Heart left ventricle (tissue), 16 donors: Measurements from ENCODE around the gene MEIKIN. TPM values are rescaled to one million over a fixed set of nuclear protein-coding genes. Genes with fewer than 3 reads are reported as not detected.

ENCODE experiments used
- ATAC-seq, 4 donors: fragments of 200-7000 bp; cut with Tn5 transposase; one replicate each; pipeline ENCODE4 v1.9.1; 2020 to 2022; ENCODE audit warnings: moderate library complexity in 4 of 4, mild to moderate bottlenecking in 3 of 4, moderate number of reproducible peaks in 1 of 4
- DNase-seq, 5 donors: peaks; one replicate each; pipeline ENCODE4 v3.0.0-alpha.2; 2020
- H3K27ac ChIP-seq, 12 donors: fragments of 200-600 bp; sonication (generic) in 4 of 12; one replicate each; pipeline versions ENCODE4 v1.5.0 to v1.8.0; 2016 to 2022; ENCODE audit warnings: mild to moderate bottlenecking in 2 of 12
- H3K27me3 ChIP-seq, 9 donors: fragments of 200-600 bp; sonication (generic) in 2 of 9; one replicate each; pipeline versions ENCODE4 v1.5.1 to v1.8.0; 2016 to 2022; ENCODE audit warnings: mild to moderate bottlenecking in 3 of 9
- H3K36me3 ChIP-seq, 9 donors: fragments of 200-600 bp; sonication (generic) in 2 of 9; one replicate each; pipeline versions ENCODE4 v1.5.0 to v1.8.0; 2018 to 2022; ENCODE audit warnings: mild to moderate bottlenecking in 2 of 9
- H3K4me1 ChIP-seq, 12 donors: fragments of 200-600 bp; sonication (generic) in 4 of 12; one replicate each; pipeline versions ENCODE4 v1.5.0 to v1.8.0; 2016 to 2022; ENCODE audit warnings: mild to moderate bottlenecking in 3 of 12
- H3K4me3 ChIP-seq, 12 donors: fragments of 200-600 bp; sonication (generic) in 4 of 12; one replicate each; pipeline versions ENCODE4 v1.5.0 to v1.8.0; 2017 to 2022; ENCODE audit warnings: mild to moderate bottlenecking in 9 of 12, moderate library complexity in 4 of 12
- H3K9me3 ChIP-seq, 12 donors: fragments of 200-600 bp; sonication (generic) in 4 of 12; one replicate each; pipeline versions ENCODE4 v1.5.0 to v1.8.0; 2016 to 2022; ENCODE audit warnings: mild to moderate bottlenecking in 1 of 12
- POLR2A ChIP-seq, 2 donors: fragments of 450-650 bp; IDR thresholded peaks; one replicate each; pipeline ENCODE4 v1.6.1; 2017; ENCODE audit warnings: antibody characterized with exemption in 2 of 2, mild to moderate bottlenecking in 2 of 2, moderate library complexity in 2 of 2
- WGBS, 4 donors: extraction: QIAGEN DNeasy Blood & Tissue Kit in 2 of 4; methylation state at CpG; one replicate each; pipeline versions ENCODE4 v1.1.5 to v1.1.7; 2013 to 2018; 5-methylcytosine and 5-hydroxymethylcytosine counted together
- intact Hi-C, 10 donors: fragments of 100-400 bp; cut with DNase I; formaldehyde crosslinking; loops; one replicate each; pipeline versions ENCODE4 v1.11.1 to v1.14.2; 2022
- polyA plus RNA-seq, 2 donors: library from polyadenylated mRNA; stranded (reverse); fragments of 200-250 nt; gene quantifications; one replicate each; pipeline ENCODE4 v1.2.3, GENCODE V29; 2013
- total RNA-seq, 9 donors: library from RNA; depleted of rRNA in 2 of 9; stranded (reverse); fragments of >200 nt in 2 of 9; fragmentation: NEBNext Ultra II Directional in 3 of 9; extraction: Animal tissue kit (Norgen Biotek cat#: 25700) in 3 of 9; gene quantifications; one replicate each; pipeline versions ENCODE4 v1.1.0 to v1.2.4, GENCODE V29; 2016 to 2023
- TF ChIP-seq, protein P1 (sequence below), 12 donors: fragments of 200-600 bp; sonication (generic) in 4 of 12; IDR thresholded peaks; one replicate each; pipeline versions ENCODE4 v1.5.0 to v1.8.0; 2018 to 2022; ENCODE audit warnings: antibody characterized with exemption in 12 of 12, mild to moderate bottlenecking in 5 of 12
- donor health status: ischemic (EF 13 %, LVEDD 7.1; RV severe dilation, severe dysfunction).
- donor health status: healthy with polysubstance abuse.
- donor health status: DM: no; HTN: yes; CAD: no.
- donor health status: DM: no; HTN: no; CAD: no.
- donor health status: ischemic (EF 25% LVEDD 6.9; RV normal size, moderate dysfunction).
- donor health status: ischemic (EF 25% LVEDD 5.7; RV mildly dilated, moderate dysfunction).
- donor health status: healthy.
- donor health status: DM: yes; HTN: yes; CAD: no.
- donor health status: ischemic (EF 35%, LVEDD 5.7; RV mildly dilated, moderate dysfunction).
- donor health status: nonischemic (EF 11% LVEDD 7.7; RV severe dilation, severe dysfunction).
- donor health status: DM: yes; HTN: yes; CAD: no.
- donor health status: PGD.
- donor health status: ischemic (EF 29% LVEDD 5.4; RV normal size, mild dysfunction).
- donor health status: nonischemic (EF 23%, LVEDD 6.1; RV moderate dilation, normal function).

MEIKIN gene
- total and polyA plus RNA-seq, 11 donors = 0.07 to 0.63 TPM; not detected in 9

GRCh38 chr5:131959136-131959535 is 13.7 kb upstream of the MEIKIN start:
- TF ChIP-seq POLR2A (IDR thresholded peaks at IDR 0.05) = no peak
- TF ChIP-seq, protein P1, sequence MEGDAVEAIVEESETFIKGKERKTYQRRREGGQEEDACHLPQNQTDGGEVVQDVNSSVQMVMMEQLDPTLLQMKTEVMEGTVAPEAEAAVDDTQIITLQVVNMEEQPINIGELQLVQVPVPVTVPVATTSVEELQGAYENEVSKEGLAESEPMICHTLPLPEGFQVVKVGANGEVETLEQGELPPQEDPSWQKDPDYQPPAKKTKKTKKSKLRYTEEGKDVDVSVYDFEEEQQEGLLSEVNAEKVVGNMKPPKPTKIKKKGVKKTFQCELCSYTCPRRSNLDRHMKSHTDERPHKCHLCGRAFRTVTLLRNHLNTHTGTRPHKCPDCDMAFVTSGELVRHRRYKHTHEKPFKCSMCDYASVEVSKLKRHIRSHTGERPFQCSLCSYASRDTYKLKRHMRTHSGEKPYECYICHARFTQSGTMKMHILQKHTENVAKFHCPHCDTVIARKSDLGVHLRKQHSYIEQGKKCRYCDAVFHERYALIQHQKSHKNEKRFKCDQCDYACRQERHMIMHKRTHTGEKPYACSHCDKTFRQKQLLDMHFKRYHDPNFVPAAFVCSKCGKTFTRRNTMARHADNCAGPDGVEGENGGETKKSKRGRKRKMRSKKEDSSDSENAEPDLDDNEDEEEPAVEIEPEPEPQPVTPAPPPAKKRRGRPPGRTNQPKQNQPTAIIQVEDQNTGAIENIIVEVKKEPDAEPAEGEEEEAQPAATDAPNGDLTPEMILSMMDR (IDR thresholded peaks at IDR 0.05) = no peak
- intact Hi-C loops = no loop called here
- H3K4me3 ChIP-seq = no peak overlapping the region
- DNase-seq (no peak), ATAC-seq (no peak)
- H3K4me1 ChIP-seq = no peaks in the 10 kb centered on the region
- WGBS, 4 donors = 86 to 91% (median 89%) methylated on average over 5 of the region's 5 CpGs
- no peaks in the 10 kb centered on the region for H3K9me3 ChIP-seq
- H3K27ac ChIP-seq = no peak overlapping the region
- no peaks in the 10 kb centered on the region for H3K27me3 ChIP-seq
- no peaks in the 10 kb centered on the region for H3K36me3 ChIP-seq

DNA sequence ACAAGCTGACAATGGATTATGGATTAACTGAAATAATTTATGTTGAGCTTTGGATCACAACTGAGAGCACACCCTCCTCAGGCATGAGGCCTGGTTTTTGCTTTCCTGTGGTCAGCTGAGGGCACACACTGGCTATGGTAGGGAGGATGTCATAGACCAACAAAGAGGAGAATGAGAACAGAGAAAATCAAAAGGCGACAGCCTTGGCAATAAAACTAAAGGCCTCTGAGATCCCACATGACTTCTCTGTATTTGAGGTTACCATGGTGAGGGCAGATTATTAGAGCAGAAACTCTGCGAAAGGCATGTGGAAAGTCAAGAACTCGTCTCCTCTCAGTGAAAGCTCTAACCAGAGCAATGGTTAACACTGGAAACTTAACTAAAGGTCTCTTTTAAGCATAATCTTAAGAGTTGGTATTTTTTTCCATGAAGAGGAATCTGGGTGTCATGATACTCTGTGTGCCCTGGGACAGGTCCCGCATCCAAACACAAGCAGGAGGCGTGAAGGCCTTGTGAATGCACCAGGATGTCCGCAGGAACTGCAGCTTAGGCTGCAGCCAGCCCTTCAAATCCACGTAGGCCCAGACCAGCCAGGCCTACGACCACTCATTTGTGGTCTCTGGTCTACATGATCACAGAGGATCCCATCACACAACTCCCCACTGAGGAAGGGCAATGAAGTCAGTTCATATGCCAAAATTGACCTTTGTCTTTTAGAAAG is 12.4 kb upstream of the MEIKIN start:
- DNase-seq (no peak), ATAC-seq (no peak)
- Histone ChIP-seq H3K4me1 (no peaks in the 10 kb centered on the region), H3K27me3 (no peaks in the 10 kb centered on the region), H3K27ac (no peak overlapping the region), H3K36me3 (no peaks in the 10 kb centered on the region), H3K9me3 (no peaks in the 10 kb centered on the region), H3K4me3 (no peak overlapping the region)
- intact Hi-C loops = no loop called here
- WGBS, 4 donors = 80 to 91% (median 84%) methylated on average over 8 of the region's 8 CpGs
- TF ChIP-seq POLR2A (IDR thresholded peaks at IDR 0.05) = no peak
- TF ChIP-seq, protein P1 (IDR thresholded peaks at IDR 0.05) = no peak

DNA sequence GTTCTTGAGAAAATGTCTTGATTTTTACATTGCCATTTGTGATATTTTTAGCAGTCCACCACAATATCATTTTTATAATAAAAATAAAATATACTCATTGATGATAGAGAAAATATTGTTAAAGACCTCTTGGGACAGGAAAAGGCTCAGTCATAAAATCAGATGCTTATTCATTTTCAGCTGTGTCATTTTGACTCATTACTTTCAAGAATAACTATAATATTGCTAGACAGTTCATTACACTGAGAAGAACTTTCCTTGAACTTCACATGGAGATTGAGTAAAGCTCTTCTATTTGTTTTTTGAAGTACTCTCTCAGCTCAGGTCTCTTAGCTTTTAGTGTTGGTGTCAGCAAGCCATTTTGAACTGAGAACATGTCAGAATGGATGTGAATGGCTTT is 8.5 kb upstream of the MEIKIN start:
- no peaks in the 10 kb centered on the region for H3K36me3 ChIP-seq
- TF ChIP-seq POLR2A (IDR thresholded peaks at IDR 0.05) = no peak
- TF ChIP-seq, protein P1 (IDR thresholded peaks at IDR 0.05) = no peak
- ATAC-seq (no peak), DNase-seq (no peak)
- H3K27ac ChIP-seq = no peak overlapping the region
- H3K4me3 ChIP-seq = no peak overlapping the region
- no peaks in the 10 kb centered on the region for H3K4me1 ChIP-seq
- no peaks in the 10 kb centered on the region for H3K27me3 ChIP-seq
- H3K9me3 ChIP-seq = no peaks in the 10 kb centered on the region
- intact Hi-C loops = no loop called here

GRCh38 chr5:131952301-131952857 is 6.9 kb upstream of the MEIKIN start:
- Histone ChIP-seq H3K4me3 (no peak overlapping the region), H3K27ac (no peak overlapping the region), H3K4me1 (no peaks in the 10 kb centered on the region), H3K36me3 (no peaks in the 10 kb centered on the region), H3K27me3 (no peaks in the 10 kb centered on the region), H3K9me3 (no peaks in the 10 kb centered on the region)
- 48 to 86% (median 67%) methylated on average over 3 of the region's 3 CpGs for WGBS, 4 donors
- intact Hi-C loops = no loop called here
- DNase-seq (no peak), ATAC-seq (no peak)
- no peak for TF ChIP-seq POLR2A (IDR thresholded peaks at IDR 0.05)
- TF ChIP-seq, protein P1 (IDR thresholded peaks at IDR 0.05) = no peak
